Skeletal muscle tissue (tissue), 4 donors: ENCODE measurements around the gene DUSP9. TPM values are rescaled to one million over a fixed set of nuclear protein-coding genes. Genes with fewer than 3 reads are reported as not detected.

Experiments
- H3K27ac ChIP-seq: one replicate; pipeline ENCODE4 v1.7.0; 2013; ENCODE audit warnings: mild to moderate bottlenecking, low read depth, low read length, inconsistent platforms
- H3K27me3 ChIP-seq, 3 donors: one replicate each; pipeline ENCODE4 v1.7.0; 2013; ENCODE audit warnings: low read length in 3 of 3; ENCODE audit not compliant: control insufficient read depth in 3 of 3, insufficient read depth in 3 of 3
- H3K36me3 ChIP-seq, 3 donors: one replicate each; pipeline ENCODE4 v1.7.0; 2013; ENCODE audit warnings: low read length in 3 of 3; ENCODE audit not compliant: control insufficient read depth in 3 of 3, insufficient read depth in 3 of 3
- H3K4me1 ChIP-seq, 3 donors: one replicate each; pipeline ENCODE4 v1.7.0; 2013; ENCODE audit warnings: low read length in 3 of 3, mild to moderate bottlenecking in 3 of 3; ENCODE audit not compliant: control insufficient read depth in 3 of 3, insufficient read depth in 3 of 3
- H3K4me3 ChIP-seq, 3 donors: one replicate each; pipeline ENCODE4 v1.7.0; 2013; ENCODE audit warnings: low read length in 3 of 3
- H3K9ac ChIP-seq, 3 donors: one replicate each; pipeline ENCODE4 v1.7.0; 2013; ENCODE audit warnings: low read length in 3 of 3, mild to moderate bottlenecking in 3 of 3, moderate library complexity in 2 of 3, low read depth in 1 of 3
- H3K9me3 ChIP-seq, 3 donors: one replicate each; pipeline ENCODE4 v1.7.0; 2013; ENCODE audit warnings: low read length in 3 of 3; ENCODE audit not compliant: control insufficient read depth in 3 of 3
- total RNA-seq: library from RNA; depleted of rRNA; stranded (reverse); fragments of >200 nt; gene quantifications from one replicate; pipeline ENCODE4 v1.2.3, GENCODE V29; 2014
- donor health status: Osteomylitis.

DUSP9 gene
- total RNA-seq, 1 donor from 2014 or later = not detected

DNA sequence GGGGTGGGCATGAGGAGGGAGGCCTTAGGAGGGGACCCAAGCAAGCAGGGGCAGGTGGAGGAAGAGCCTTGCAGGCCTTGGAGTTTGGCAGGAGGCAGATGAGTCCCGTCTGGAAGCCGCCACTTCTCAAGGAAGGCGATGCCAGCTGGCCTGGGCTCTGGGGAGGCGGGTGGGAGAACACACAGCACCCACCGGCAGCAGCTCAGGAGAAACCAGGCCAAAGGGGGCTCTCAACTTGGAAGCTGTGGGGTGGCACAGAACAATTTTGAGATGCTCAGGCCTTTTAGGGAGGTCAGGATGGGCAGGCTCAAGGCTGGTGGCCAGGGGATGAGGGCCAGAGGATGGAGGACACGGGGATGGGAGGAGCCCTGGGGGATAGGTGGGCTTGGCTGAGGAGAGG lies 11.6 kb upstream of the DUSP9 start:
- H3K9me3 ChIP-seq = no peaks in the 10 kb centered on the region
- H3K27me3 ChIP-seq = peaks cover 0 to 5% (median 0%) of the 10 kb centered on the region in 3 donors
- H3K36me3 ChIP-seq = no peaks in the 10 kb centered on the region
- H3K4me1 ChIP-seq = no peaks in the 10 kb centered on the region
- no peak overlapping the region for H3K4me3 ChIP-seq
- H3K9ac ChIP-seq = no peak overlapping the region
- H3K27ac ChIP-seq = no peak overlapping the region

DNA sequence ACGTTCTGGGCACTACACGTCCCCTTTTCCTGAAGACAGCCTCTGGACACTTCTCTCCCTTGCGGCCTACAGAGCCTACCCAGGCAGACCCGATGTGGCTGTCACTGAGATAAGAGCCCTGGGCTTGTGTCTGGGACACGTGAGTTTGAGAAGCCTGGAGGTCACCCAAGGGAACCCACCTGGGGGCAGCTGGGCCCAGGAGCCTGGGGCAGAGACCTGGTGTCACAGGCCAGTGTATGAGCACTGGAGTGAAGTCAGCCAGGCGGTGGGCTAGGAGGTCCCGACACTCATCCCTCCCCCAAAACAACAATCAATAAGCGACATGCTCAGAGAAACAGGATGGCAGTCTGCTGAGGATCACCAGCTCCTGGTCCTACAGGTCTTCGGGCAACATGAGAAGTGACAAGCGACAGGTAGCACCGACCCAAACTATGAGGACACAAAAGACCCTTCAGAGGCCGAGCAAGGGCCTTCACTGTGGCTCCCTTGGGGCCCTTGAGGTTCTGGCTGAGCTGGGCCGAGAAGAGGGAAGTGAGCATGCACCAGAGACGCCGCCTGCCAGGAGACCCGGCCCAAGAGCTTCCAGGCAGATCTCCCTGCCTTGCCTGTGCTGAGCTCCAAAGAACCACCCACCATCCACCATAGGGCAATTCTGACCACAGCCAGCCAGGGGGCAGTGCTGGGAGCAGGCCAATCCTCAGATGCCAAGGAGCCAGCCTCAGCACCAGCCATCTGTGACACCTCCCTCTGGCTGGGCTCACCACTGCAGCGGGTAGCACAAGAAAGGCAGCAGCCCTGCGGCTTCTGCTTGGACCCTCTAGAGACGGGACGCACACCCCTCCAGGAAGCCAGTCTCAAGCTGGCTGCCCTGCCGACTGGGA lies 11.0 kb upstream of the DUSP9 start:
- Histone ChIP-seq H3K4me1 (no peaks in the 10 kb centered on the region), H3K27ac (no peak overlapping the region), H3K9me3 (no peaks in the 10 kb centered on the region), H3K9ac (no peak overlapping the region), H3K4me3 (no peak overlapping the region), H3K27me3 (peaks cover 0 to 11% (median 3%) of the 10 kb centered on the region in 3 donors), H3K36me3 (no peaks in the 10 kb centered on the region)

DNA sequence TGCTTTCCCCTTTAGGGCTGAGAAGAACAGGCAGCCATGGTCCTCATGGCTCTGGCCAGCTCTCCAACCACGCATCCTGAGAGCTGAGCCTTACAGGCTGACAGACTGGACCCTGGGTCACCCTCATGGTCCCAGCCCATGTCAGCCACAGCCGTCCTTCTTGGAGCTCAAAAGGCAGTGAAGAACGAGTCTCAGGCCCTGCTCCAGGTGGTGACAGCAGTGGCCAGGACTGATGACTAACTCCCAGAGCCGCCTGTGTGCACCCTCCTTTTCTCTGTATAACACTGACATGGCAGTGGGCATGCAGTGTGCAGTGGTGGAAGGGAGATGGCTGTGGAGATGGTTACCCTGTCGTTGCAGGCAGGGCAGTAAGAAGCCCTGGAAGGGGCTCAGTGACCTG lies 10.3 kb upstream of the DUSP9 start:
- Histone ChIP-seq H3K9me3 (no peaks in the 10 kb centered on the region), H3K27ac (no peak overlapping the region), H3K36me3 (no peaks in the 10 kb centered on the region), H3K4me3 (no peak overlapping the region), H3K9ac (no peak overlapping the region), H3K27me3 (peaks cover 5 to 18% (median 10%) of the 10 kb centered on the region in 3 donors), H3K4me1 (no peaks in the 10 kb centered on the region)

DNA sequence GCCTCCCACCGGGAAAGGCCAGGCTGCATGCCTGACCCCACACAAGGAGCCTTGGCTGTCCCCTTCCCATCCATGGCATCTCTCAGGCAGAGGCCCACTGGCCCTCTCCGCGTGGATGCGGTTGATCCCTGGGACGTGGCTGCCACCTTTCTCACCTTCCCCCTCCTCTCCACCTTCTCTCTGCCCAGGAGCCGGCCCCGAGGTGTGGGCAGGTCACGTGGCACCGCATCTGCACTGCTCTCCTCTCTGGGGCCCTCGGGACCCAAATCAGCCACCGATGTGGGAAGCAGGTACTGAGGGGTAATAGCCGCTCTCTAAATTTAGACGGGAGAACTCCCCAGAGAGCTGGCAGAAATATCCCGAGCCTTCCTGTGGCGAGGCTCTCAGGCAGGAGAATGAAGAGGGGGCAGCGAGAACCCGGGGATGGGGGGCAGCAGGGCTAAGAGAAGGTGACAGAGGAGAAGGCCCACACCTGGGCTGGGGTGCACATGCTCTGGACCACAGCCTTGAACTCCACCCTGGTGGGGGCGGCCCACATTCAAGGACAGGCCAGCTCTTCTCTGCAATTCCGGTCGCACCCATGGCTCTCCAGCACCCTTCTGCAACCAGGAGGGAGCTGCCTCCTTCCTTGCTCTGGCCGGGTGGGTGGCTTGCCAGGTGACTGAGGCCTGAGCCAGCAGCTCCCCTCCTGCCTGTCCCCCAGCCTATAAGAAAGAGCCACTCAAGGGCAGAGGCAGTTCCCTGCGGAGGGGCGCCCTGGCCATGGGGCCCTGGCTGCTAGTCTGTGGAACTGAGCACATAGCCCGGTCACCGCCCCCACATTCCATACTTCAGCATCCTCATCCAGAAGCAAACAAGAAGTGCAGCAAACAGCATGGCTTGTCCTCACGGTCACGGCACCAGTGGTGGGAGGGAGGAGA lies 9.6 kb upstream of the DUSP9 start:
- no peaks in the 10 kb centered on the region for H3K4me1 ChIP-seq

DNA sequence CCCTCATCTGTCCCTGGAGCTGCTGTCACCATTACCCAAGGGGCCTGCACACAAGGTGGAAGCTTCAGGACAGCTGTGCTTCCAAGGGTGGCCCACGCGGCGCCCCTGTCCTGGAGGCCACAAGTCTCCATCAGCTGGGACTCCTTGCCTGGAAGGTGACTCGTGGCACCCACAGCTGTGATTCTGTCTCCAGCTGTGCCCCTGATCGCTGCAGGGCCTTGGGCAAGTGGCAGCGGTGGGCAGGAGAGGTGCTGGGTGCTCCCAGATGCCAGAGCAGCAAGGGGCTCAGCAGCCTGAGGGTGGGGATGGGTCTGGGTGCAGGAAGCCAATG lies 9.0 kb upstream of the DUSP9 start:
- Histone ChIP-seq H3K4me3 (no peak overlapping the region), H3K4me1 (peaks cover 0 to 4% (median 0%) of the 10 kb centered on the region in 3 donors), H3K27me3 (peaks cover 12 to 24% (median 17%) of the 10 kb centered on the region in 3 donors), H3K9me3 (no peaks in the 10 kb centered on the region), H3K27ac (no peak overlapping the region), H3K36me3 (no peaks in the 10 kb centered on the region), H3K9ac (no peak overlapping the region)

More for the DNA sequence above, 9.6 kb upstream of the DUSP9 start:
- Histone ChIP-seq H3K9ac (no peak overlapping the region), H3K27ac (no peak overlapping the region), H3K27me3 (peaks cover 7 to 20% (median 13%) of the 10 kb centered on the region in 3 donors), H3K9me3 (no peaks in the 10 kb centered on the region), H3K36me3 (no peaks in the 10 kb centered on the region), H3K4me3 (no peak overlapping the region)

DNA sequence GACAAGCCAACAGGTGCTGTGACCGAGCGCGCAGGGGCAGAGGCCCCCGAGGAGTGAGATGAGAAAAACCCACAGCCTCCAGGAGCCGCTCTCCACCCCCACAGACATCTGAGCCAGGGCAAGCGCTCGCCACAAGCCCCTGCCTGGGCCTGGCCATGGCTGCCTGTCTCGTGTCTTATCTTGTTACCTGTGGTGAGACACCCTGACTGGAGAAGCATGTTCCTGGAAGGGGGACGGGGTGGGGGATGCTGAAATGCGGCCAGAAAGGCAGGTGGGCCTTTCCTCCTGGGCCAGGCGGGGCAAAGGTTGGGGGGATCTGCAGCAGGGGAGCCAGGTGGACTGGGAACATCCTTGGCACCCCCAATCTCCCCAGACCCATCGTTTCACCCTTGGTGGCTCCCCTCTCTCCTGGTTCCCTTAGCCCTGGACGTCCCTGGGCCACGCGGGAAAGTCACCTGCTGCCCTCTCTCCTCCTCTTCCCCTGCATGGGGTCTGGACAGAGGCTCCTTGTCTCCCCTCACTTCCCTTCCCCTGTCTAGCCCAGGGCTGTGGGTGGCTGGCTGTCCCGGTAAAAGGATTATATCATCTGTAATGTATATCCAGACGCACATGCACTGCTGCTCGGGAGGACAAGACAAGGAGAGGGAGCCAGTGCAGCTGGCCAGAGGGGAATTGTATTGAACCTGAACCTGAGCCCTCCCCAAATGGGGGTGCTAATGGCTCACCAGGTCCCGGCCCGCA lies 8.4 kb upstream of the DUSP9 start:
- no peak overlapping the region for H3K4me3 ChIP-seq
- H3K9ac ChIP-seq = no peak overlapping the region
- peaks cover 18 to 29% (median 21%) of the 10 kb centered on the region in 3 donors for H3K27me3 ChIP-seq
- H3K4me1 ChIP-seq = peaks cover 0 to 8% (median 2%) of the 10 kb centered on the region in 3 donors
- no peaks in the 10 kb centered on the region for H3K36me3 ChIP-seq
- H3K9me3 ChIP-seq = no peaks in the 10 kb centered on the region
- H3K27ac ChIP-seq = no peak overlapping the region

DNA sequence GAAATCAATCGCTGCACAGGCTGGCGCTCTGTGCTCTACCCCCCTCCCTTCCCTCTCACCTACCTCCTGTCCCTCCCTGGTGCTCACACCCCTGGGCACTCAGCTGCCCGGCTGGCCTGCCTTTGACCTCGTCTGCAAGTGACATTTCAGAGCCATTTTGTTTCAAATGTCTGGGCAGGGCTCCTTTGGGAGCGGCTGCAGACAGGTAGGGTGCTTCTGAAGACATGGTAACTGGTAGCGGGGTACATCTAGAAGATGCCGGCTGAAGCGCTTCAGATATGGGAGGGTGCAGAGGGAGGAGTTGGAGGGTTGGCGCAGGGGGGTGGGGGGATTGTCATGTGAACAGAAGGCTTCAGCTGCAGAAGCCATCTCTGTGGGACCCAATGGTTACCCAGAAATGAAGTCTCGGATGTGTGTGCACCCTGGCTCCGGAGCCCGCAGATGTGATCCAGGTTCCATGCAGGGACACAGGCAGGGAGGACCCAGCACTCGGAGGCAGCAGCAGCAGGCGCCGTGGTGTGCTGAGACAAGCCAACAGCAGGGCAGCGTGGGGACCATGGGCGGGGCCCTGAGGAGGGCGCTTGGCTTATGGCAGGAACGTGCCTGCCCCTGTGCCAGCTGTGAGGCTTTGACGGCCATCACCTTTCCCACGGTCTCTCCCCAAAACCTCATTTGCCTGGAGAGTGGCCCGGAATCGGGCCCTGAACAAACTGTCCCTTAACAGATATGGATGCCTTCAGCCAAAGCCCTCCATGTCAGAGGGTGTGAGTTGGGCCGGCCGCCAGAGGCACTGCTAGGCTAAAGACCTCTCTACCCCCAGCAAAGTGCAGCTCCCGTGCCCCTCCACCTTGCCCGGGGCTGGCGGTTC lies 7.6 kb upstream of the DUSP9 start:
- H3K9ac ChIP-seq = no peak overlapping the region
- H3K27me3 ChIP-seq = peaks cover 22 to 31% (median 25%) of the 10 kb centered on the region in 3 donors
- H3K27ac ChIP-seq = no peak overlapping the region
- no peak overlapping the region for H3K4me3 ChIP-seq
- H3K4me1 ChIP-seq = peaks cover 0 to 11% (median 5%) of the 10 kb centered on the region in 3 donors
- no peaks in the 10 kb centered on the region for H3K36me3 ChIP-seq
- H3K9me3 ChIP-seq = no peaks in the 10 kb centered on the region

DNA sequence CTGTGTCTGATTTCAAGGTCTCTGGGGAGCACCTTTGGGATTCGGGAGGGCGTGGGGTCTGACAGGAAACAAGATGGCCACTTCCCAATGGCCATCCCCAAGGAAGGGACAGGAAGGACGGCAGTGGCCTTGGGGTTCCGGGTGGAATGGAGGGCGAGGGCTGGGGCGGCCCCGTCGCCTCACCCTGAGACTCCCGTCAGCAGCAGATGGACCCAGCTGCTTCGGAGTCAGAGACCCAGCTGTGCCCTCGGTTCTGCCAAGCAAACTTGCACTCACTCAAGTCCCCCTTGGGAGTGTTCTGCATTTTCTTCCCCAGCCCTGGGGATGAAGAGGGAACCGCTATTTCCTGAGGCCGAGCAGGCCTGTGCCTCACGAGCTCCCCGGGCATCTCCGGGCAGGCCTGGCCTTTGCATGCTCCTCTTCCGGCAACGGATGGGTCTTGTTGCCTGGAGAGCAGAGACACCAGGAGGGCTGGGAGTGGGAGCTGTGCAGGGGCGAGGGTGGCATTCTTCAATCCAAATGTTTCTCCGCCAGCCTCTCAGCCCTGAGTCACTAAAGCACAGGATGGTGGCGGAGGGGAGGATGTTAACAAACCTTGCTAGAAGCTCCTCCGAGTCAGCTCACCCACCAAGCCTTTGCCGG lies 6.8 kb upstream of the DUSP9 start:
- no peak overlapping the region for H3K4me3 ChIP-seq
- no peaks in the 10 kb centered on the region for H3K9me3 ChIP-seq
- H3K9ac ChIP-seq = no peak overlapping the region
- H3K27ac ChIP-seq = no peak overlapping the region
- H3K4me1 ChIP-seq = peaks cover 0 to 11% (median 5%) of the 10 kb centered on the region in 3 donors
- H3K27me3 ChIP-seq = peaks cover 28 to 38% (median 29%) of the 10 kb centered on the region in 3 donors
- H3K36me3 ChIP-seq = no peaks in the 10 kb centered on the region
